PFSK-1 (cell line): ENCODE results near the gene TOMM70.

Experiments used
- FOXP2 ChIP-seq: optimal IDR thresholded peaks from 2 replicates; pipeline ENCODE3; 2011; ENCODE audit warnings: borderline replicate concordance, control low read depth, inconsistent platforms; ENCODE audit not compliant: insufficient read depth; ENCODE audit errors: extremely low read length, extremely low read depth
- POLR2AphosphoS5 ChIP-seq: IDR thresholded peaks from 2 replicates; pipeline ENCODE4 v1.6.1; 2012; ENCODE audit warnings: low read depth, mild to moderate bottlenecking, control low read depth, low read length, moderate library complexity
- SIN3A ChIP-seq: IDR thresholded peaks from 2 replicates; pipeline ENCODE4 v1.6.1; 2012; ENCODE audit warnings: mild to moderate bottlenecking, low read length, moderate library complexity, borderline replicate concordance; ENCODE audit not compliant: insufficient read depth
- TAF1 ChIP-seq: IDR thresholded peaks from 2 replicates; pipeline ENCODE4 v1.6.1; 2012; ENCODE audit warnings: low read length, control low read depth, borderline replicate concordance; ENCODE audit not compliant: insufficient read depth
- TF ChIP-seq, protein P1 (sequence below), 2 experiments: IDR thresholded peaks; 2 replicates each; pipeline versions ENCODE4 v1.6.1 to v1.8.0; 2011 to 2012; ENCODE audit warnings: low read depth in 2 of 2, low read length in 2 of 2, control low read depth in 1 of 2, inconsistent platforms in 1 of 2, mild to moderate bottlenecking in 1 of 2, moderate library complexity in 1 of 2; ENCODE audit not compliant: insufficient read depth in 1 of 2

Gene TOMM70

DNA sequence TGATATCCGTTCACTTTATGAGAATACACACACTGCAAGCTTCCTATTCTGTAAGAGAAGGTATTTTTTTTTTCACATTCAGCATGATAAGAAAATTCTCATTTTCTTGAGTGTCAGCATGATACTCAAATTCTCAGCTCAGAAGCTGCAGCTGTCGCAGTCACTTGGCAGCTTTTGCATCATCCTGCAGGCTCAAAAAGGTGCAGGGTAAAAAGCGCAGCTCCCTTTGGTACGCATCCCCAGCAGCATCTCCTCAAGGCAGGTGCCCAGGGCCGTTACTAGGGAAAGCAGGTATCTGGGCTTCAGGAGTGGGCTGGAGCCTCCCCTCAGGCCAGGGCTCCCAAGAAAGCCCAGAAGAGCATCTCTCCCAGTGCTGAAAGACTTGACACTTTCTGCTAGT, 22.7 kb upstream of the TOMM70 start:
- TF ChIP-seq POLR2AphosphoS5 (no peak), FOXP2 (no peak), SIN3A (no peak), TAF1 (no peak)
- TF ChIP-seq, protein P1, sequence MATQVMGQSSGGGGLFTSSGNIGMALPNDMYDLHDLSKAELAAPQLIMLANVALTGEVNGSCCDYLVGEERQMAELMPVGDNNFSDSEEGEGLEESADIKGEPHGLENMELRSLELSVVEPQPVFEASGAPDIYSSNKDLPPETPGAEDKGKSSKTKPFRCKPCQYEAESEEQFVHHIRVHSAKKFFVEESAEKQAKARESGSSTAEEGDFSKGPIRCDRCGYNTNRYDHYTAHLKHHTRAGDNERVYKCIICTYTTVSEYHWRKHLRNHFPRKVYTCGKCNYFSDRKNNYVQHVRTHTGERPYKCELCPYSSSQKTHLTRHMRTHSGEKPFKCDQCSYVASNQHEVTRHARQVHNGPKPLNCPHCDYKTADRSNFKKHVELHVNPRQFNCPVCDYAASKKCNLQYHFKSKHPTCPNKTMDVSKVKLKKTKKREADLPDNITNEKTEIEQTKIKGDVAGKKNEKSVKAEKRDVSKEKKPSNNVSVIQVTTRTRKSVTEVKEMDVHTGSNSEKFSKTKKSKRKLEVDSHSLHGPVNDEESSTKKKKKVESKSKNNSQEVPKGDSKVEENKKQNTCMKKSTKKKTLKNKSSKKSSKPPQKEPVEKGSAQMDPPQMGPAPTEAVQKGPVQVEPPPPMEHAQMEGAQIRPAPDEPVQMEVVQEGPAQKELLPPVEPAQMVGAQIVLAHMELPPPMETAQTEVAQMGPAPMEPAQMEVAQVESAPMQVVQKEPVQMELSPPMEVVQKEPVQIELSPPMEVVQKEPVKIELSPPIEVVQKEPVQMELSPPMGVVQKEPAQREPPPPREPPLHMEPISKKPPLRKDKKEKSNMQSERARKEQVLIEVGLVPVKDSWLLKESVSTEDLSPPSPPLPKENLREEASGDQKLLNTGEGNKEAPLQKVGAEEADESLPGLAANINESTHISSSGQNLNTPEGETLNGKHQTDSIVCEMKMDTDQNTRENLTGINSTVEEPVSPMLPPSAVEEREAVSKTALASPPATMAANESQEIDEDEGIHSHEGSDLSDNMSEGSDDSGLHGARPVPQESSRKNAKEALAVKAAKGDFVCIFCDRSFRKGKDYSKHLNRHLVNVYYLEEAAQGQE (IDR thresholded peaks at IDR 0.05; ENCODE audit: insufficient read depth in 1 of 2, low read depth in 2 of 2, low read length in 2 of 2): no peak

DNA sequence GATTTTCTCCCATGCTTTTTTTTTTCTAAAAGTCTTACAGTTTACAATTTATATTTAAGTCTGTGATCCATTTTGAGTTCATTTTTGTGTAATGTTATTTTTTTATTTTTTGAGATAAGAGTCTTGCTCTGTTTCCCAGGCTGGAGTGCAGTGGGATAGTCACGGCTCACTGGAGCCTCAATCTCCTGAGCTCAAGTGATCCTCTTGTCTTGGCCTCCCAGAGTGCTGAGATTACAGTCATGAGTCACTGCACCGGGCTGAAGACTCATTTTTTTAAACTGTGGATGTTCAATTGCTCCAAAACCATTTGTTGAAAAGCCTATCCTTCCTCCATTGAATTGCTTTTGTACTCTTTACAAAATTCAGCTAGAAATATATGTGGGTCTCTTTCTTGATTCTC, 20.0 kb upstream of the TOMM70 start:
- TF ChIP-seq, protein P1 (IDR thresholded peaks at IDR 0.05; ENCODE audit: insufficient read depth in 1 of 2, low read depth in 2 of 2, low read length in 2 of 2): no peak
- no peak for TF ChIP-seq TAF1
- no peak for TF ChIP-seq SIN3A
- TF ChIP-seq FOXP2: no peak
- TF ChIP-seq POLR2AphosphoS5: no peak

DNA sequence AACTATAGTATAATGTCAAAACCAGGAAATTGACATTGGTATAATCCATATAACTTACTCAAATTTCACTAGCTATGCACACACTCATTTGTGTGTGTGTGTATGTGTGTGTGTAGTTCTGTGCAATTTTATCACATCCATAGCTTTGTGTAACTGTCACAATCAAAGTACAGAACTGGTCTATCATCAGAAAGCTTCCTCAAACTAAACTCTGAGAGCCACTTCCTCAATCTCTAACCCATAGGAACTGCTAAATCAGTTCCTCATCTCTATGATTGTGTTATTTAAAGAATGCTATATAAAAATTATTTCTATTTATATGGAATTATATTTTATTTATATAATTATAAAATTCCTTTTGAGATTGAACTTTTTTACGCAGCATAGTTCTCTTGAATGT, 18.5 kb upstream of the TOMM70 start:
- no peak for TF ChIP-seq TAF1
- no peak for TF ChIP-seq FOXP2
- TF ChIP-seq, protein P1 (IDR thresholded peaks at IDR 0.05; ENCODE audit: insufficient read depth in 1 of 2, low read depth in 2 of 2, low read length in 2 of 2): no peak
- TF ChIP-seq SIN3A: no peak
- no peak for TF ChIP-seq POLR2AphosphoS5

DNA sequence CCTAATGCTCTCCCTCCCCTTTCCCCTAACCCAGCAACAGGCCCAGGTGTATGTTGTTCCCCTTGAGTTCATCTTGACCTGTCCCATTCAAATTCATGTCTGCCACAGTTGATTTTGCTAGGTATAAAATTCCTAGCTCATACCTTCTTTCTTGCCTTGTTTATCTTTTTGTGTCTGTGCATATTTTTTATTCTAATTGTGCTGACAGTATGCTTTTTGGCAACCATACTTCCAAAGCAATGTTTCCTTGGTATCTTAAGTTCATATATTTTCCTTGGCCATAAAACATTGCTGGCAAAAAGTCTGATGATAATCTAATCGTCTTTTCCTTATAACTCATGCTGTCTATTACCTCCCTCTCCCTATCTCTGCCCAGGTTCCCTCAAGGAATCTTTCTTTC, 16.0 kb upstream of the TOMM70 start:
- TF ChIP-seq POLR2AphosphoS5 (no peak), SIN3A (no peak), FOXP2 (no peak), TAF1 (no peak)
- TF ChIP-seq, protein P1 (IDR thresholded peaks at IDR 0.05; ENCODE audit: insufficient read depth in 1 of 2, low read depth in 2 of 2, low read length in 2 of 2): no peak

DNA sequence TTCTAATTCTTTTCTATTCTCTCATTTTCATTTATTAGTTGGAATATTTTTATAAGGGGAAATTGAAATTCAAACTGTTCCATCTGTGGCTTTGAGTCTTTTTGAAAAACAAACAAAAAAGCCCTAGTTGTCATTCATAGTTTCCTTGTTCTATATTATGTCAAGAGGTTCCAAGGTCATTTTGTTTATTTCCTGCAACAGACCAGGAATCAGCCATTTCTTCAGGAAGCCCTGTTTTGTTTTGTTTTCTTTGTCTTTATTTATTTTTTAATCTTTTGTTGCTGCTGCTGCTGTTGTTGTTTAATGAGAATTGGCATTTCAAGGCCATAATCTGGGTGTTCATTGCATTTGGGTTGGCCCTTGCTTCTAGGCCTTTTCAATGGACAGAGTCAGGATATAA, 15.3 kb upstream of the TOMM70 start:
- no peak for TF ChIP-seq SIN3A
- TF ChIP-seq POLR2AphosphoS5: no peak
- no peak for TF ChIP-seq FOXP2
- no peak for TF ChIP-seq TAF1
- TF ChIP-seq, protein P1 (IDR thresholded peaks at IDR 0.05; ENCODE audit: insufficient read depth in 1 of 2, low read depth in 2 of 2, low read length in 2 of 2): no peak
